Breast epithelium (tissue), 3 donors: ENCODE data around the gene PTPRU.

Experiments
- CTCF ChIP-seq, 3 donors: fragments of 450-650 bp; IDR thresholded peaks; one replicate each; pipeline ENCODE4 v1.5.1; 2016 to 2017; ENCODE audit warnings: antibody characterized with exemption in 3 of 3, mild to moderate bottlenecking in 3 of 3, moderate library complexity in 3 of 3
- POLR2A ChIP-seq: fragments of 450-650 bp; IDR thresholded peaks from one replicate; pipeline ENCODE4 v1.6.1; 2016; ENCODE audit warnings: antibody characterized with exemption, mild to moderate bottlenecking, moderate library complexity

- TF ChIP-seq CTCF (IDR thresholded peaks at IDR 0.05) = no peak
- TF ChIP-seq POLR2A = no peak
Measured at GRCh38 chr1:29275435-29275834, 39.1 kb downstream of the PTPRU start.
